Measurements from ENCODE around the gene STARD3NL.

- TF ChIP-seq, protein P1, sequence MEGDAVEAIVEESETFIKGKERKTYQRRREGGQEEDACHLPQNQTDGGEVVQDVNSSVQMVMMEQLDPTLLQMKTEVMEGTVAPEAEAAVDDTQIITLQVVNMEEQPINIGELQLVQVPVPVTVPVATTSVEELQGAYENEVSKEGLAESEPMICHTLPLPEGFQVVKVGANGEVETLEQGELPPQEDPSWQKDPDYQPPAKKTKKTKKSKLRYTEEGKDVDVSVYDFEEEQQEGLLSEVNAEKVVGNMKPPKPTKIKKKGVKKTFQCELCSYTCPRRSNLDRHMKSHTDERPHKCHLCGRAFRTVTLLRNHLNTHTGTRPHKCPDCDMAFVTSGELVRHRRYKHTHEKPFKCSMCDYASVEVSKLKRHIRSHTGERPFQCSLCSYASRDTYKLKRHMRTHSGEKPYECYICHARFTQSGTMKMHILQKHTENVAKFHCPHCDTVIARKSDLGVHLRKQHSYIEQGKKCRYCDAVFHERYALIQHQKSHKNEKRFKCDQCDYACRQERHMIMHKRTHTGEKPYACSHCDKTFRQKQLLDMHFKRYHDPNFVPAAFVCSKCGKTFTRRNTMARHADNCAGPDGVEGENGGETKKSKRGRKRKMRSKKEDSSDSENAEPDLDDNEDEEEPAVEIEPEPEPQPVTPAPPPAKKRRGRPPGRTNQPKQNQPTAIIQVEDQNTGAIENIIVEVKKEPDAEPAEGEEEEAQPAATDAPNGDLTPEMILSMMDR (conservative IDR thresholded peaks at IDR 0.05; ENCODE audit: low read length): no peak
- TF ChIP-seq EZH2phosphoT487 (IDR thresholded peaks at IDR 0.05; ENCODE audit: borderline replicate concordance, low read depth, low read length): no peak
Observed at GRCh38 chr7:38241071-38241470, 63.0 kb downstream of the STARD3NL start.
